Keratinocyte (primary cell): ENCODE measurements around the gene CDH15.

Experiments used
- CTCF ChIP-seq, 3 experiments: IDR thresholded peaks in 1 of 3; conservative IDR thresholded peaks in 1 of 3; optimal IDR thresholded peaks in 1 of 3; 2 replicates in 2 of 3; 3 replicates in 1 of 3; pipeline versions ENCODE3 to v1.5.1; 2011; ENCODE audit warnings: low read length in 3 of 3, mild to moderate bottlenecking in 3 of 3, moderate library complexity in 2 of 3, control low read depth in 1 of 3, inconsistent platforms in 1 of 3; ENCODE audit not compliant: insufficient read depth in 2 of 3; ENCODE audit errors: extremely low read depth in 1 of 3
- EZH2 ChIP-seq: IDR thresholded peaks from one replicate; pipeline ENCODE4 v1.6.1; 2012; ENCODE audit warnings: inconsistent platforms, mild to moderate bottlenecking, low read length, moderate library complexity

DNA sequence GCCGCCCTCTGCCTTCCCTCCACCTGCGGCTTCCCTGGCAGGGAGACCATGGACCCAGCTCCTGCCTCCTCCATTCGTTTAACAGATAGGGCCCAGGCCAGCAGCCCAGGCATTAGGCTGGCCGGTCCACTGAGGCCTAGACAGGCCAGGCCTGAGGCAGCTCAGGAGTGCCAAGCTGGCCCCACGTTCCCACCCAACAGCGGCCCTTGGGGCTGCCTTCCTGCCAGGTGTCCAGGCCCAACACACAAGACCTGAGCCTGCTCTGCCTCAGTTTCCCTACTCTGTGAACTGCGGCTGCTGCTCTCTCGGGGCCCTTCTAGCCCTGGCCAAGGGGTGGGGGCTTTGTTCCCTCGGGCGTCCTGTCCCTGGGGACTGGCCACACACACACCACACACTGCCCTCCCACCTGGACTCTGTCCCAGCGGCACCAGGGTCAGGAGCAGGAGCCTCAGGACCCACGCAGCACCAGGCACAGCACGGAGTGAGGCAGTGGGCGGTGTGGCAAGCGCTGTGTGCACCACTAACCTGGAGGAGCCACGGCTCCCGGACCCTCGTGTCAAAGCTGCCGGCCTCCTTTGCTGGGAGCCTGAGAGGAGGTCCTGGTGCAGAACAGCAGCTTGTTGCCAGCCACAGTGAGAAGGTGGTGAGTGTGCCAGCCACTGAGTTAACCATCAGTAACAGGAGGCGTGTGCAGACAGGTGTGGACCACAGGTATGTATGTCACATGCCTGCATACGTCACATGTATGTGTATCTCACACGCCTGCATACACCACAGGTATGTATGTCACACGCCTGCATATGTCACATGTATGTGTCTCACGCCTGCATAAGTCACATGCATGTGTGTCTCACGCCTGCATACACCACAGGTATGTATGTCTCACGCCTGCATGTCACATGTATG is 14.6 kb upstream of the CDH15 start:
- TF ChIP-seq EZH2 (no peak), CTCF (optimal IDR thresholded peaks at IDR 0.05 in 1 of 3, IDR thresholded peaks at IDR 0.05 in 1 of 3, conservative IDR thresholded peaks at IDR 0.05 in 1 of 3; ENCODE audit: extremely low read depth in 1 of 3, insufficient read depth in 2 of 3, low read length in 3 of 3) (no peak)
